GM21390 (cell line): ENCODE data around the gene CYP4F2.
"Not testable (repeated sequence)": the region's sequence is repeated elsewhere in the genome, so short reads cannot be mapped to it uniquely, and the experiment has no call there.

Source experiments
- ATAC-seq: cut with Tn5 transposase; IDR thresholded peaks from one replicate; pipeline ENCODE4 v1.9.1; 2021; ENCODE audit not compliant: unreplicated experiment

The CYP4F2 gene

GRCh38 chr19:15900504-15900903 is 2.6 kb upstream of the CYP4F2 start:
- no peak for ATAC-seq

DNA sequence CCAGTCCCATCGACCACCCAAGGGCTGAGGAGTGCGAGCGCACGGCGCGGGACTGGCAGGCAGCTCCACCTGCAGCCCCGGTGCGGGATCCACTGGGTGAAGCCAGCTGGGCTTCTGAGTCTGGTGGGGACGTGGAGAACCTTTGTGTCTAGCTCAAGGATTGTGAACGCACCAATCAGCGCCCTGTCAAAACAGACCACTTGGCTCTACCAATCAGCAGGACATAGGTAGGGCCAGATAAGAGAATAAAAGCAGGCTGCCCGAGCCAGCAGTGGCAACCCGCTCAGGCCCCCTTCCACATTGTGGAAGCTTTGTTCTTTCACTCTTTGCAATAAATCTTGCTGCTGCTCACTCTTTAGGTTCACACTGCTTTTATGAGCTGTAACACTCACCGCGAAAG is 2.2 kb upstream of the CYP4F2 start:
- ATAC-seq = not testable (repeated sequence)

GRCh38 chr19:15899561-15899960 is 1.7 kb upstream of the CYP4F2 start:
- not testable (repeated sequence) for ATAC-seq

GRCh38 chr19:15897026-15897737 is 692 bp downstream of the CYP4F2 start:
- no peak for ATAC-seq

DNA sequence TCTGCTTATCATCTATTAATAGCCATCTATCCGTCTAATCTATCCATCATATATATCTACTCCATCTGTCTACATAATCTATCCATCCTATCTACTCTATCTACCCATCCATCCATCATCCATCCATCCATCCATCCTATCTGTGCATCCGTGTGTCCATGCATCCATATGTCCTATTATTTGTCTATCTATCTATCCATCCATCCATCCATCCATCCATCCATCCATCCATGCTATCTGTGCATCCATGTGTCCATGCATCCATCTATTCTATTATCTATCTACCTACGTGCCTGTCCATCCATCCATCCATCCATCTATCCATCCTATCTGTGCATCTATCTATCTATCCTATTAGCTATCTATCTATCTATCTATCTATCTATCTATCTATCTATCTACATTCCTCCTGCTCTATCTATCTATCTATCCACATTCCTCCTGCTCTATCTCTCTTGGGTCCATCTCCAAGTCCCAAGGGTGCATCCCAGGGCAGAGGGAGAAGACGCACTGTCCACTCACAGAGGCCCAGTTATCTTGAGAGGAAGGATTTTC is 1.9 kb downstream of the CYP4F2 start:
- ATAC-seq = no peak

DNA sequence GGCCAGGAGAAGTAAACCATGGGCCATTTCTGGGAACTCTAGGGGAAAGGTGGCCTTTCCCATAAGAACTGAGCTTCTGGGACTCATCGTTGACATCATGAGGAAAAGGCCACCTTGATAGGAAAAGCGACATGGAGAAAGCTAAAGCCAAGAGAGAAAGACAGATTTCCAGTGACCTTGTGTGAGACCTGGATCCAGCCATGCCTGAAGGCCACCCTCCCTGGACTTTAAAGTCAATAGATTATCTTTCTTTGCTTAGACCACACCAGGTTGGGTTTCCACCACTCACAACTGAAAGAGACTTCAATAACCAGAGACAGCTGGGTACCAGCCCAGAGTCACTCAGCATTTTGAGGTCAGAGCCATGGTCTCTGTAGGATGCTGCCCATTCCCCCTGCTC is 3.5 kb downstream of the CYP4F2 start:
- ATAC-seq = no peak

- no peak for ATAC-seq
These were observed 4.4 kb downstream of the CYP4F2 start for GRCh38 chr19:15893477-15893876.

- ATAC-seq = no peak
These were observed 5.9 kb downstream of the CYP4F2 start for GRCh38 chr19:15892012-15892411.

- no peak for ATAC-seq
These were observed 6.4 kb downstream of the CYP4F2 start for GRCh38 chr19:15891434-15891833.

DNA sequence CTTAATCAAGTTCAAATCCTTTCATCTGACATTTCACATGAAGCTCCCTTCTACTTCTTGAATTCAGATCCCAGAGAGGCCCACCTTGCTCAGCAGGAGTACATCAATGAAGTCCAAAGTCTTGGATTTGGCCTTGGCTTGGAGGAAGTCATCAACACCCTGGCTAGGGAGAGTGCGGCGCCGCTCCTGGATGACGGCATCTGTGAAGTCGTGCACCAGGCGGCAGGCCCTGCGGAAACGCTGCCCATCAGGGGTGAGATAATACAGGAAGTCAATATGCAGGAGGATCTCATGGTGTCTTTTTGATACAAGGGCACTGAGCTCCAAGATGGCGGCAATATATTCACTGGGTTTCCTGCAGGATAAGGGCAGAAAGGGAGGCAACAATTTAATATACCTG is 8.5 kb downstream of the CYP4F2 start:
- not testable (repeated sequence) for ATAC-seq

DNA sequence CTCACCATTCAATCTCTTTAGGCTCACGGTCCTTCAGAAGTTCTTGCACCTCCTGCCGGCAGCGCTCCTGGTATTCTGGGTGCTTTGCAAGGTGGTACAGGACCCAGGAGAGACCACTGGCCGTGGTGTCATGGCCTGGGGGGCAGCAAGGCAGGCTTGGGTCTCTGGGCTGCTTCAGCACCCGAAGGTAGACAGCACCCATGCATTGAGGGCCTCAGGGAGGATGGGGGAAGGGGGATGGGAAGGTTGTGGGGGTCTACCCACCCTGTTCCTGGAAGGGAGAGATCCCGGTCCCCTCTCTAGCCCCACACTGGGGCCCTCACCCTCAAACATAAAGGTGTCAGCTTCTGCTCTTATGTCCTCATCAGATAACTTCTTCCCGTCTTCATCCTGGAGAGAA is 12.0 kb downstream of the CYP4F2 start:
- ATAC-seq = no peak

GRCh38 chr19:15885167-15885566 is 12.7 kb downstream of the CYP4F2 start:
- no peak for ATAC-seq

DNA sequence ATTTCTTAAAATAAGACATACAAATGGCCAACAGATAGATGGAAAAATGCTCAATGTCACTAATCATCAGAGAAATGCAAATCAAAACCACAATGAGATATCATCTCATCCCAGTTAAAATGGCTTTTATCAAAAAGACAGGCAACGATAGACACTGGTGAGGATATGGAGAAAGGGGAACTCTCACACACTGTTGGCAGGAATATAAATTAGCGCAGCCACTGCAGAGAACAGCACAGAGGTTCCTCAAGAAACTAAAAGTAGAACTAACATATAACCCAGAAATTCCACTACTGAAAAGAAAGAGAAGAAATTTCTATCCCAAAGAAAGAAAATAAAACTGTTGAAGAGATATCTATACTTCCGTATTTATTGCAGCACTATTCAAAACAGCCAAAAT is 14.5 kb downstream of the CYP4F2 start:
- ATAC-seq = not testable (repeated sequence)

DNA sequence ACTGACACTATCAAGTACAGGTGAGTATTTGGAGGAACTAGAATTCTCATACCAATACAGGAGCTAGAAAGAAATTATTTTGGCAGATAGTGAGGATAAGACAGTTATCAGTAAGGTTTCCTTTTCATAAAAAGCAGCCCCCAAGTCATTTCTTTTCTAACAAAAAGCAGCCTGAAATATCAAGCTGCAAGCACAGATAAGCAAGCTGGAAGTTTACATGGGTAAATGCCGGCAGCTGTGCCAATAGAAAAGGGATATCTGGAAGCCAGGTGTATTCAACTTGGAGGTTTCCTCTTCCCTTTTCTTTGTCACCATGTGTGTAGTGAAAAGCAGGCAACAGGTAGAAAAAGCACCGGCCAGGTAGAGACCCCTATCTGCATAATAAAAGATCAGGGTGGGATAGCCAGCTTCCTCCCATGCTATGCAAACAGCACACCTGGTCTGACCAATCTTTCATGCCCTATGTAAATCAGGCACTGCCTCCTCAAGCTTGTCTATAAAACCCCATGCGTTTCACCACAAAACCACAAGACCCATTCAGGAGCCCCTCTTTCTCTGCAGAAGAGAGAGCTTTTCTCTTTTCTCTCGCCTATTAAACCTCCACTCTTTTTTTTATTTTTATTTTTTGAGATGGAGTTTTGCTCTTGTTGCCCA is 22.9 kb downstream of the CYP4F2 start:
- no peak for ATAC-seq

DNA sequence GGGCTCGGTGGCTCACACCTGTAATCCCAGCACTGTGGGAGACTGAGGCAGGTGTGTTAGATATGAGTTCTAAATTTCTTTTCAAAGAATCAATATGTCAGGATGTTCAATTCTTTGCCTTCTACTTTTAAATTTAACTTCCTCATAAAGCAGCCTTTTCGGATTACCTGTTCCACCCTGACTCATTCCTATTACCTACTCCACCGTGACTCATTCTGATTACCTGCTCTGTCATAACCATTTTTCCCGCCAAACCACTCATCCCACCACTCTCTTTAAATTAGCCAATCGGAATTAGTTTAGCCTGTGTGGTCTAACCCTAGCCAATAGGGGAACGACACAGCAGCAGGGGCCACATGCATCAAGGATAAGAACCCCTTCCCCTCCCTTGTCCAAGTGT is 24.1 kb downstream of the CYP4F2 start:
- ATAC-seq = not testable (repeated sequence)

- ATAC-seq = no peak
These were observed 26.3 kb downstream of the CYP4F2 start for GRCh38 chr19:15871570-15871969.

- ATAC-seq = no peak
These were observed 28.0 kb downstream of the CYP4F2 start for GRCh38 chr19:15869873-15870272.

GRCh38 chr19:15869109-15869555 is 28.7 kb downstream of the CYP4F2 start:
- ATAC-seq = no peak

- ATAC-seq = no peak
These were observed 31.2 kb downstream of the CYP4F2 start for GRCh38 chr19:15866636-15867035.

GRCh38 chr19:15864824-15865223 is 33.0 kb downstream of the CYP4F2 start:
- no peak for ATAC-seq

DNA sequence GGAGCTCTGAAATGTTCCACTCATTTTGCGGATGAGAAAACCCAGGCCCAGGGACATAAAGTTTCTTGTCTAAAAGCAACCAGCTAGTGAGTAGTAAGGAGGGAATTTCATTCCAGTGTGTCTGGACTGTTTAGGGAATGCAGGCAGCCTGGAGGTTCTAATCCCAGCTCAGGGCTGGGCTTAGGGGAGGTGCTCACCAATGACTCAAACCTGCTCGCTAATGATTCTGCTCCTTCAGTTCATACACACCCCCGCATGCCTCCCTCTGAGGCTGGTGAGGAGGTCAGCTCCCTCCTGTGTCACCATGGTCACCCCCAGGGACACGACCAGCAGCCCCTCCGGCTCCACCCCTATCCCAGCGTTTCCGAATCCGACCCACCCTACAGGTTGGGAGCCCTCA is 34.6 kb downstream of the CYP4F2 start:
- no peak for ATAC-seq

- no peak for ATAC-seq
These were observed 35.4 kb downstream of the CYP4F2 start for GRCh38 chr19:15862444-15862843.
